HUES64 (cell line): Measurements from ENCODE around the gene KCTD10.

ENCODE experiments used
- H3K27ac ChIP-seq: 2 replicates; pipeline ENCODE4 v1.7.0; 2013; ENCODE audit warnings: low read depth, low read length, inconsistent platforms
- H3K27me3 ChIP-seq: 2 replicates; pipeline ENCODE4 v1.6.1; 2013; ENCODE audit warnings: mild to moderate bottlenecking, low read length; ENCODE audit not compliant: insufficient read depth
- H3K36me3 ChIP-seq: 2 replicates; pipeline ENCODE4 v1.6.1; 2013; ENCODE audit warnings: mild to moderate bottlenecking, low read length; ENCODE audit not compliant: insufficient read depth
- H3K4me1 ChIP-seq: 2 replicates; pipeline ENCODE4 v1.6.1; 2013; ENCODE audit warnings: mild to moderate bottlenecking, low read length, moderate library complexity; ENCODE audit not compliant: insufficient read depth
- H3K4me3 ChIP-seq: 2 replicates; pipeline ENCODE4 v1.5.1; 2013; ENCODE audit warnings: mild to moderate bottlenecking, low read length, moderate library complexity
- H3K9ac ChIP-seq: 2 replicates; pipeline ENCODE4 v1.6.1; 2013; ENCODE audit warnings: mild to moderate bottlenecking, low read depth, low read length
- H3K9me3 ChIP-seq: 2 replicates; pipeline ENCODE4 v1.6.1; 2013; ENCODE audit warnings: low read depth, low read length; ENCODE audit not compliant: insufficient read depth
- WGBS: fragments of 150-250, 120-280 bp; methylation state at CpG from one replicate; pipeline ENCODE4 v1.1.7; 2013; ENCODE audit warnings: missing lambda C conversion rate; 5-methylcytosine and 5-hydroxymethylcytosine counted together

Gene KCTD10

GRCh38 chr12:109473006-109473405 lies 4.1 kb downstream of the KCTD10 start:
- Histone ChIP-seq H3K27ac (no peak overlapping the region), H3K4me3 (no peak overlapping the region), H3K27me3 (no peaks in the 10 kb centered on the region), H3K4me1 (peaks cover 9% of the 10 kb centered on the region; the same call in 1 of the 2 replicates), H3K36me3 (peaks cover 42% of the 10 kb centered on the region), H3K9me3 (no peaks in the 10 kb centered on the region), H3K9ac (no peak overlapping the region)
- WGBS, result 93% methylated on average over 3 of the region's 3 CpGs

- Histone ChIP-seq H3K27ac (no peak overlapping the region), H3K9ac (no peak overlapping the region), H3K36me3 (peaks cover 74% of the 10 kb centered on the region), H3K4me1 (peaks cover 11% of the 10 kb centered on the region; the same call in 1 of the 2 replicates), H3K27me3 (no peaks in the 10 kb centered on the region), H3K4me3 (no peak overlapping the region), H3K9me3 (no peaks in the 10 kb centered on the region)
- 96% methylated on average over 10 of the region's 10 CpGs for WGBS
These were observed 7.6 kb downstream of the KCTD10 start for GRCh38 chr12:109469517-109469916.

- Histone ChIP-seq H3K36me3 (peaks cover 71% of the 10 kb centered on the region), H3K9ac (no peak overlapping the region), H3K9me3 (no peaks in the 10 kb centered on the region), H3K27ac (no peak overlapping the region), H3K4me1 (peaks cover 25% of the 10 kb centered on the region), H3K4me3 (no peak overlapping the region), H3K27me3 (no peaks in the 10 kb centered on the region)
- 80% methylated on average over 7 of the region's 8 CpGs for WGBS
These were observed 9.0 kb downstream of the KCTD10 start for GRCh38 chr12:109467978-109468676.

- Histone ChIP-seq H3K36me3 (peaks cover 63% of the 10 kb centered on the region), H3K9ac (no peak overlapping the region), H3K27me3 (no peaks in the 10 kb centered on the region), H3K27ac (no peak overlapping the region), H3K9me3 (no peaks in the 10 kb centered on the region), H3K4me1 (peaks cover 38% of the 10 kb centered on the region), H3K4me3 (no peak overlapping the region)
- WGBS, result 93% methylated on average over 3 of the region's 3 CpGs
These were observed 10.3 kb downstream of the KCTD10 start for GRCh38 chr12:109466821-109467220.

GRCh38 chr12:109466305-109466704 lies 10.8 kb downstream of the KCTD10 start:
- 94% methylated on average over 2 of the region's 2 CpGs for whole genome bisulfite sequencing
- Histone ChIP-seq H3K4me3 (no peak overlapping the region), H3K9me3 (no peaks in the 10 kb centered on the region), H3K36me3 (peaks cover 61% of the 10 kb centered on the region), H3K27ac (no peak overlapping the region), H3K9ac (no peak overlapping the region), H3K4me1 (peaks cover 43% of the 10 kb centered on the region), H3K27me3 (no peaks in the 10 kb centered on the region)

- WGBS, result 96% methylated on average over 14 of the region's 14 CpGs
- Histone ChIP-seq H3K27ac (no peak overlapping the region), H3K9ac (no peak overlapping the region), H3K36me3 (peaks cover 55% of the 10 kb centered on the region), H3K4me3 (no peak overlapping the region), H3K9me3 (no peaks in the 10 kb centered on the region), H3K4me1 (peaks cover 58% of the 10 kb centered on the region), H3K27me3 (no peaks in the 10 kb centered on the region)
These were observed 12.3 kb downstream of the KCTD10 start for GRCh38 chr12:109464642-109465351.

GRCh38 chr12:109463756-109464155 lies 13.3 kb downstream of the KCTD10 start:
- WGBS, result 72% methylated on average over 5 of the region's 5 CpGs
- no peaks in the 10 kb centered on the region for H3K27me3 ChIP-seq
- peak overlapping the region; percentile 98 for H3K27ac ChIP-seq
- peaks cover 67% of the 10 kb centered on the region for H3K4me1 ChIP-seq
- H3K36me3 ChIP-seq, result peaks cover 47% of the 10 kb centered on the region
- H3K4me3 ChIP-seq, result peak overlapping the region; percentile 0; the same call in 1 of the 2 replicates
- peak overlapping the region; percentile 48 for H3K9ac ChIP-seq
- H3K9me3 ChIP-seq, result no peaks in the 10 kb centered on the region

GRCh38 chr12:109462868-109463692 lies 14.0 kb downstream of the KCTD10 start:
- H3K9me3 ChIP-seq, result no peaks in the 10 kb centered on the region
- peak overlapping the region; percentile 98 for H3K27ac ChIP-seq
- peaks cover 43% of the 10 kb centered on the region for H3K36me3 ChIP-seq
- H3K9ac ChIP-seq, result peak overlapping the region; percentile 49
- H3K27me3 ChIP-seq, result no peaks in the 10 kb centered on the region
- H3K4me1 ChIP-seq, result peaks cover 73% of the 10 kb centered on the region
- H3K4me3 ChIP-seq, result peak overlapping the region; percentile 9; the same call in 1 of the 2 replicates
- 25% methylated on average over 14 of the region's 14 CpGs for WGBS

GRCh38 chr12:109461846-109462756 lies 15.0 kb downstream of the KCTD10 start:
- Histone ChIP-seq H3K4me1 (peaks cover 80% of the 10 kb centered on the region), H3K4me3 (no peak overlapping the region), H3K9me3 (no peaks in the 10 kb centered on the region), H3K27me3 (no peaks in the 10 kb centered on the region), H3K36me3 (peaks cover 43% of the 10 kb centered on the region), H3K9ac (peak overlapping the region; percentile 49), H3K27ac (peak overlapping the region; percentile 98)
- 82% methylated on average over 13 of the region's 13 CpGs for WGBS

- WGBS, result 85% methylated on average over 8 of the region's 8 CpGs
- H3K27me3 ChIP-seq, result no peaks in the 10 kb centered on the region
- peak overlapping the region; percentile 98 for H3K27ac ChIP-seq
- no peak overlapping the region for H3K4me3 ChIP-seq
- H3K9ac ChIP-seq, result peak overlapping the region; percentile 9; the same call in 1 of the 2 replicates
- no peaks in the 10 kb centered on the region for H3K9me3 ChIP-seq
- peaks cover 43% of the 10 kb centered on the region for H3K36me3 ChIP-seq
- peaks cover 81% of the 10 kb centered on the region for H3K4me1 ChIP-seq
These were observed 15.9 kb downstream of the KCTD10 start for GRCh38 chr12:109461049-109461845.
